Thyroid gland (tissue), 4 donors: ENCODE data around the gene PLSCR1.

Experiments
- CTCF ChIP-seq, 6 experiments: fragments of 200-600 bp in 3 of 6; fragments of 450-650 bp in 3 of 6; sonication (generic) in 3 of 6; IDR thresholded peaks; one replicate each; pipeline ENCODE4 v1.5.1; 2016 to 2019; ENCODE audit warnings: antibody characterized with exemption in 6 of 6, mild to moderate bottlenecking in 2 of 6, inconsistent platforms in 1 of 6, moderate library complexity in 1 of 6
- POLR2A ChIP-seq, 2 donors: fragments of 450-650 bp; IDR thresholded peaks; one replicate each; pipeline ENCODE4 v1.6.1; 2017; ENCODE audit warnings: antibody characterized with exemption in 2 of 2, mild to moderate bottlenecking in 2 of 2, moderate library complexity in 1 of 2

GRCh38 chr3:146476094-146476740, 68.2 kb downstream of the PLSCR1 start:
- no peak for TF ChIP-seq CTCF (IDR thresholded peaks at IDR 0.05)
- no peak for TF ChIP-seq POLR2A (IDR thresholded peaks at IDR 0.05)
